BE2C (cell line): Measurements from ENCODE around the gene CFHR4.
"Not testable (repeated sequence)": the region's sequence is repeated elsewhere in the genome, so short reads cannot be mapped to it uniquely, and the experiment has no call there.

Source experiments
- DNase-seq: peaks from one replicate; pipeline ENCODE4 v3.0.0-alpha.2; 2020
- H3K27me3 ChIP-seq: fragments of 250-450 bp; sonication (Bioruptor Pico); 2 replicates; pipeline ENCODE4 v1.5.1; 2020; ENCODE audit warnings: mild to moderate bottlenecking
- H3K36me3 ChIP-seq: fragments of 250-450 bp; sonication (Bioruptor Pico); 2 replicates; pipeline ENCODE4 v1.5.1; 2020; ENCODE audit warnings: mild to moderate bottlenecking
- H3K4me1 ChIP-seq: fragments of 250-450 bp; sonication (Bioruptor Pico); 2 replicates; pipeline ENCODE4 v1.5.1; 2020
- H3K4me3 ChIP-seq: 2 replicates; pipeline ENCODE4 v1.5.1; 2011; ENCODE audit warnings: low read depth, low read length
- H3K9me3 ChIP-seq: fragments of 250-450 bp; sonication (Bioruptor Pico); 2 replicates; pipeline ENCODE4 v1.5.1; 2020
- CTCF ChIP-seq: IDR thresholded peaks from 2 replicates; pipeline ENCODE4 v1.5.1; 2012; ENCODE audit warnings: mild to moderate bottlenecking, low read depth, low read length

Gene CFHR4

GRCh38 chr1:196891251-196891650 is 3.4 kb downstream of the CFHR4 start:
- H3K27me3 ChIP-seq: peaks cover 31% of the 10 kb centered on the region
- H3K4me1 ChIP-seq: no peaks in the 10 kb centered on the region
- H3K4me3 ChIP-seq: no peak overlapping the region
- H3K9me3 ChIP-seq: no peaks in the 10 kb centered on the region
- H3K36me3 ChIP-seq: no peaks in the 10 kb centered on the region
- DNase-seq: no peak
- no peak for TF ChIP-seq CTCF

- no peak for DNase-seq
- Histone ChIP-seq H3K36me3 (no peaks in the 10 kb centered on the region), H3K4me1 (no peaks in the 10 kb centered on the region), H3K27me3 (peaks cover 18% of the 10 kb centered on the region), H3K9me3 (no peaks in the 10 kb centered on the region), H3K4me3 (no peak overlapping the region)
- no peak for TF ChIP-seq CTCF
These were observed 8.5 kb downstream of the CFHR4 start for GRCh38 chr1:196896355-196896754.

GRCh38 chr1:196897158-196897828 is 9.4 kb downstream of the CFHR4 start:
- Histone ChIP-seq H3K4me3 (peak overlapping the region; percentile 58), H3K4me1 (no peaks in the 10 kb centered on the region), H3K27me3 (peaks cover 14% of the 10 kb centered on the region), H3K36me3 (no peaks in the 10 kb centered on the region), H3K9me3 (no peaks in the 10 kb centered on the region)
- DNase-seq: peak; percentile 41
- TF ChIP-seq CTCF: peak; percentile 47

- no peak for DNase-seq
- no peaks in the 10 kb centered on the region for H3K9me3 ChIP-seq
- H3K4me3 ChIP-seq: no peak overlapping the region
- H3K27me3 ChIP-seq: peaks cover 3% of the 10 kb centered on the region; the same call in 1 of the 2 replicates
- H3K36me3 ChIP-seq: no peaks in the 10 kb centered on the region
- TF ChIP-seq CTCF: peak; percentile 33
- H3K4me1 ChIP-seq: no peaks in the 10 kb centered on the region
These were observed 14.5 kb downstream of the CFHR4 start for GRCh38 chr1:196902344-196902743.

GRCh38 chr1:196910215-196910614 is 22.4 kb downstream of the CFHR4 start:
- no peak overlapping the region for H3K4me3 ChIP-seq
- peaks cover 3% of the 10 kb centered on the region; the same call in 1 of the 2 replicates for H3K27me3 ChIP-seq
- no peaks in the 10 kb centered on the region for H3K9me3 ChIP-seq
- no peak for DNase-seq
- H3K4me1 ChIP-seq: no peaks in the 10 kb centered on the region
- no peaks in the 10 kb centered on the region for H3K36me3 ChIP-seq
- peak; percentile 23 for TF ChIP-seq CTCF

GRCh38 chr1:196912283-196912682 is 24.4 kb downstream of the CFHR4 start:
- DNase-seq, H3K9me3 ChIP-seq, H3K4me3 ChIP-seq, H3K4me1 ChIP-seq, H3K36me3 ChIP-seq, H3K27me3 ChIP-seq: not testable (repeated sequence)

GRCh38 chr1:196926839-196927238 is 39.0 kb downstream of the CFHR4 start:
- DNase-seq, H3K36me3 ChIP-seq, H3K9me3 ChIP-seq, H3K4me3 ChIP-seq, H3K27me3 ChIP-seq, H3K4me1 ChIP-seq: not testable (repeated sequence)

GRCh38 chr1:196932853-196933252 is 45.0 kb downstream of the CFHR4 start:
- H3K9me3 ChIP-seq, H3K27me3 ChIP-seq, H3K36me3 ChIP-seq, H3K4me1 ChIP-seq, H3K4me3 ChIP-seq, DNase-seq: not testable (repeated sequence)
